Lung (tissue), 12 donors: Measurements from ENCODE around the gene VOPP1. TPM values are rescaled to one million over a fixed set of nuclear protein-coding genes. Genes with fewer than 3 reads are reported as not detected.

Source experiments
- ATAC-seq: fragments of 200-7000 bp; cut with Tn5 transposase; one replicate; pipeline ENCODE4 v1.9.1; 2020; ENCODE audit warnings: moderate number of reproducible peaks; ENCODE audit not compliant: insufficient read depth, low FRiP score
- DNase-seq, 3 donors: peaks; one replicate each; pipeline ENCODE4 v3.0.0-alpha.2; 2013 to 2017
- H3K27ac ChIP-seq, 2 donors: one replicate each; pipeline ENCODE4 v1.5.1; 2013; ENCODE audit warnings: mild to moderate bottlenecking in 2 of 2, moderate library complexity in 2 of 2, control low read depth in 1 of 2, inconsistent platforms in 1 of 2, low read depth in 1 of 2, low read length in 1 of 2
- H3K27me3 ChIP-seq, 3 donors: one replicate each; pipeline ENCODE4 v1.5.1; 2013; ENCODE audit warnings: low read length in 2 of 3; ENCODE audit not compliant: control insufficient read depth in 3 of 3, insufficient read depth in 3 of 3
- H3K36me3 ChIP-seq, 4 donors: one replicate each; pipeline ENCODE4 v1.5.1; 2013; ENCODE audit warnings: low read length in 4 of 4, mild to moderate bottlenecking in 1 of 4, moderate library complexity in 1 of 4; ENCODE audit not compliant: control insufficient read depth in 4 of 4, insufficient read depth in 4 of 4
- H3K4me1 ChIP-seq, 5 donors: one replicate each; pipeline ENCODE4 v1.5.1; 2013; ENCODE audit warnings: low read length in 5 of 5, mild to moderate bottlenecking in 2 of 5, moderate library complexity in 1 of 5; ENCODE audit not compliant: control insufficient read depth in 5 of 5, insufficient read depth in 5 of 5
- H3K4me3 ChIP-seq: one replicate; pipeline ENCODE4 v1.5.1; 2013; ENCODE audit warnings: mild to moderate bottlenecking, control low read depth, moderate library complexity
- H3K9ac ChIP-seq, 2 donors: one replicate each; pipeline ENCODE4 v1.5.1; 2013; ENCODE audit warnings: low read length in 2 of 2, control low read depth in 1 of 2; ENCODE audit not compliant: insufficient read depth in 1 of 2
- H3K9me3 ChIP-seq, 4 donors: one replicate each; pipeline ENCODE4 v1.5.1; 2013; ENCODE audit warnings: low read length in 3 of 4, mild to moderate bottlenecking in 1 of 4, moderate library complexity in 1 of 4; ENCODE audit not compliant: control insufficient read depth in 4 of 4, insufficient read depth in 3 of 4
- WGBS, 2 donors: extraction: QIAGEN DNeasy Blood & Tissue Kit; methylation state at CpG; one replicate each; pipeline ENCODE4 v1.1.7; 2013; 5-methylcytosine and 5-hydroxymethylcytosine counted together
- polyA plus RNA-seq, 2 donors: library from polyadenylated mRNA; stranded (reverse); fragments of 200-250 nt; gene quantifications; one replicate each; pipeline ENCODE4 v1.2.1, GENCODE V29; 2013
- total RNA-seq, 2 donors: library from RNA; depleted of rRNA in 1 of 2; stranded (reverse); fragments of >200 nt in 1 of 2; gene quantifications; one replicate each; pipeline ENCODE4 v1.2.1, GENCODE V29; 2014 to 2021
- TF ChIP-seq, protein P1 (sequence below): IDR thresholded peaks from 2 replicates; pipeline ENCODE4 v1.5.1; 2012; ENCODE audit warnings: mild to moderate bottlenecking; ENCODE audit errors: control extremely low read depth, extremely low read depth
- donor health status: control.
- donor health status: control.
- donor health status: Bipolar disorder and iron deficiency.
- donor health status: healthy.
- donor health status: DM: yes; HTN: yes; CAD: no.

The VOPP1 gene
- total and polyA plus RNA-seq, 4 donors: 25.8 to 64.0 (median 38.0) TPM

- H3K9me3 ChIP-seq: peaks cover 0 to 6% (median 0%) of the 10 kb centered on the region in 4 donors
Observed at GRCh38 chr7:55449992-55450535, 122.2 kb downstream of the VOPP1 start.

DNA sequence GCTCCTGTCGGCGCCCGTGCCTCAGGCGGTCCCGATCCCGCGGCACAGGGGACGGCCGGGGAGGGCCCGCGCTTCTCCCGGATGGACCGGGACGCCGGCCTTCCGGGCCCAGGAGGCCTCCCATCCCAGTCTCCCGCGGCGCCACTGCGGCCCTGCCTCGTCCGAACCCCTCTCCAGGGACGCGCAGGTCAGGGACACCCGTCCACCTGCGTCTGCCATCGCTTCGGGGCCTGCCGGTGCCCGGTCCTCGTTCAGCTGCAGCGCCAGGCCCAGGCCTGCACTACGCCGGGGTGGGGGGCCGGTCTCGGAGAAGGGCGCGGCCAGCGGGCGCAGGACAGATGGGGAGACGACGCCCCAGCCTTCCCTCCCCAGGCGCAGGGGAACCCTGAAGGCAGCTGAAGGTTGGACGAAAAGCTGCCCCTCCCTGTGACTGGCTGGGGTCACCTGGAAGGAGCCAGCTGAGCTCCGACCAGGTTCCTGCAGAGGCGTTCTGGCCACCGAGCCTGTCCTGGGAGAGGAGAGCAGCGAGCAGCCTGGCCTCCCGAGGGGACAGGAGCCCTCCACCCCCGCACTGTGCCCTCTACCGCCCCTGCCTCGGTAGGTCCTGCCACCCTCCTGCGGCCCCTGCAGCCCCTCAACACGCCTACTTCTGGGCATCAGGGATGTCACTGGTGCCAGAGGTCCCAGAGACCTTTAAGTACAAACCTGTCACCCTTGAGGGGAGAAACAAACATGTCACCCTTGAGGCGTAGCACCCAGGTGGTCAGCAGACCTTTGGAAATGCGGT, 122.9 kb downstream of the VOPP1 start:
- Histone ChIP-seq H3K9me3 (peaks cover 0 to 6% (median 0%) of the 10 kb centered on the region in 4 donors), H3K27me3 (peaks cover 0 to 2% (median 0%) of the 10 kb centered on the region in 3 donors), H3K27ac (no peak overlapping the region), H3K4me1 (no peaks in the 10 kb centered on the region), H3K36me3 (no peaks in the 10 kb centered on the region), H3K9ac (no peak overlapping the region), H3K4me3 (no peak overlapping the region)
- 46 to 53% methylated on average over 53 to 56 of the region's 56 CpGs for WGBS, 2 donors
- TF ChIP-seq, protein P1, sequence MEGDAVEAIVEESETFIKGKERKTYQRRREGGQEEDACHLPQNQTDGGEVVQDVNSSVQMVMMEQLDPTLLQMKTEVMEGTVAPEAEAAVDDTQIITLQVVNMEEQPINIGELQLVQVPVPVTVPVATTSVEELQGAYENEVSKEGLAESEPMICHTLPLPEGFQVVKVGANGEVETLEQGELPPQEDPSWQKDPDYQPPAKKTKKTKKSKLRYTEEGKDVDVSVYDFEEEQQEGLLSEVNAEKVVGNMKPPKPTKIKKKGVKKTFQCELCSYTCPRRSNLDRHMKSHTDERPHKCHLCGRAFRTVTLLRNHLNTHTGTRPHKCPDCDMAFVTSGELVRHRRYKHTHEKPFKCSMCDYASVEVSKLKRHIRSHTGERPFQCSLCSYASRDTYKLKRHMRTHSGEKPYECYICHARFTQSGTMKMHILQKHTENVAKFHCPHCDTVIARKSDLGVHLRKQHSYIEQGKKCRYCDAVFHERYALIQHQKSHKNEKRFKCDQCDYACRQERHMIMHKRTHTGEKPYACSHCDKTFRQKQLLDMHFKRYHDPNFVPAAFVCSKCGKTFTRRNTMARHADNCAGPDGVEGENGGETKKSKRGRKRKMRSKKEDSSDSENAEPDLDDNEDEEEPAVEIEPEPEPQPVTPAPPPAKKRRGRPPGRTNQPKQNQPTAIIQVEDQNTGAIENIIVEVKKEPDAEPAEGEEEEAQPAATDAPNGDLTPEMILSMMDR: no peak
- no peak for DNase-seq
- no peak for ATAC-seq

More at GRCh38 chr7:55449992-55450535, 122.2 kb downstream of the VOPP1 start:
- TF ChIP-seq, protein P1: no peak
- Histone ChIP-seq H3K9ac (no peak overlapping the region), H3K27me3 (peaks cover 0 to 2% (median 0%) of the 10 kb centered on the region in 3 donors), H3K36me3 (no peaks in the 10 kb centered on the region), H3K4me1 (no peaks in the 10 kb centered on the region), H3K4me3 (no peak overlapping the region), H3K27ac (no peak overlapping the region)
- ATAC-seq (no peak), DNase-seq (no peak)
- 94 to 95% methylated on average over 8 of the region's 8 CpGs for WGBS, 2 donors

GRCh38 chr7:55448526-55448925, 123.8 kb downstream of the VOPP1 start:
- H3K9me3 ChIP-seq: peaks cover 0 to 9% (median 0%) of the 10 kb centered on the region in 4 donors
- H3K36me3 ChIP-seq: no peaks in the 10 kb centered on the region
- H3K9ac ChIP-seq: no peak overlapping the region
- 79 to 85% methylated on average over 22 of the region's 22 CpGs for WGBS, 2 donors
- H3K27me3 ChIP-seq: peaks cover 0 to 2% (median 0%) of the 10 kb centered on the region in 3 donors
- H3K27ac ChIP-seq: no peak overlapping the region
- TF ChIP-seq, protein P1: no peak
- ATAC-seq (no peak), DNase-seq (no peak)
- H3K4me3 ChIP-seq: no peak overlapping the region
- no peaks in the 10 kb centered on the region for H3K4me1 ChIP-seq
